Measurements from ENCODE around the gene NFIX.

DNA sequence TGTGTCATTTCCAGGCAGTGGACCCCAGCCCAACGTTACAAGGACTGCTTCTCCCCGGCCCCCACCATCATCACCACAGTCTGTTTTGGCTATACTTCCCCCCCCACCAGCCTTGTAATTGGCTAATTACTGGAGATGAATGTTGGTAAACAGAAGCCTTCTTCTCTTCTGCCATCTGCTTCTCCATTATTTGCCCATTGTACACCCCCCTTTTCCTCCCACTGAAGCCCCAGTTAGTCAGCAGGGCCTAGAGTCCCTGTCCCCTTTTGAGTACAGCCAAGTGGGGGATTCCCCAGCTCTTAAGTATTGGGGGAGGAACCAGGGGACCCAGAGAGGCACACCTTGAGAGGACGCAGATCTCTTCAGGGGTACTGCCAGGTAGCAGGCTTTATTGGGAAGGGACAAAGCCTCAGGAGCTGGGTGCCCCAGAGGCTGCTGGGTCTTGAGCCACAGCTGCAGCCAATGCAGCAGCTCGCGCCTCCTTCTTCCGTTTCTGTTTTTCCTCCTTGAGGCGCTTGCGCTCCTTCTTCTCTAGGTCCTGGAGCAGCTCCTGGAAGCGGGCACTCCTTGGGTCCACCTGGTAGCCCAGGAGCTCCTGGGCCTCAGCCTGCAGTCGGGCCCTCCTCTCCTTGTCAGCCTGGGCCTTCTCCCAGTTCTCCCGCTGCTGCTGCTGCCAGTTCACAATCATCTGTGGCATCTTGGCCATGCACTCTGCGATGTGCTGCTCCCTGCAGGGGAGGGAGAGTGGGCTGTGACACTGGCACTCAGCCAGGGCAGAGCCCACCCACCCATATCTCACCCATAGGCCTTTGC, 41.3 kb upstream of the NFIX start:
- TF ChIP-seq, protein P1, sequence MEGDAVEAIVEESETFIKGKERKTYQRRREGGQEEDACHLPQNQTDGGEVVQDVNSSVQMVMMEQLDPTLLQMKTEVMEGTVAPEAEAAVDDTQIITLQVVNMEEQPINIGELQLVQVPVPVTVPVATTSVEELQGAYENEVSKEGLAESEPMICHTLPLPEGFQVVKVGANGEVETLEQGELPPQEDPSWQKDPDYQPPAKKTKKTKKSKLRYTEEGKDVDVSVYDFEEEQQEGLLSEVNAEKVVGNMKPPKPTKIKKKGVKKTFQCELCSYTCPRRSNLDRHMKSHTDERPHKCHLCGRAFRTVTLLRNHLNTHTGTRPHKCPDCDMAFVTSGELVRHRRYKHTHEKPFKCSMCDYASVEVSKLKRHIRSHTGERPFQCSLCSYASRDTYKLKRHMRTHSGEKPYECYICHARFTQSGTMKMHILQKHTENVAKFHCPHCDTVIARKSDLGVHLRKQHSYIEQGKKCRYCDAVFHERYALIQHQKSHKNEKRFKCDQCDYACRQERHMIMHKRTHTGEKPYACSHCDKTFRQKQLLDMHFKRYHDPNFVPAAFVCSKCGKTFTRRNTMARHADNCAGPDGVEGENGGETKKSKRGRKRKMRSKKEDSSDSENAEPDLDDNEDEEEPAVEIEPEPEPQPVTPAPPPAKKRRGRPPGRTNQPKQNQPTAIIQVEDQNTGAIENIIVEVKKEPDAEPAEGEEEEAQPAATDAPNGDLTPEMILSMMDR (IDR thresholded peaks at IDR 0.05): no peak
- no peak for TF ChIP-seq POLR2A (IDR thresholded peaks at IDR 0.05)
